ENCODE results near the gene EGFL8. TPM values are rescaled to one million over a fixed set of nuclear protein-coding genes. Genes with fewer than 3 reads are reported as not detected.

Gene EGFL8
- total and polyA plus RNA-seq, 9 of the 15 experiments (the other 6 are each of a cell fraction or from before 2014, with no cell fraction given) = 2.2 to 47.4 (median 14.2) TPM

DNA sequence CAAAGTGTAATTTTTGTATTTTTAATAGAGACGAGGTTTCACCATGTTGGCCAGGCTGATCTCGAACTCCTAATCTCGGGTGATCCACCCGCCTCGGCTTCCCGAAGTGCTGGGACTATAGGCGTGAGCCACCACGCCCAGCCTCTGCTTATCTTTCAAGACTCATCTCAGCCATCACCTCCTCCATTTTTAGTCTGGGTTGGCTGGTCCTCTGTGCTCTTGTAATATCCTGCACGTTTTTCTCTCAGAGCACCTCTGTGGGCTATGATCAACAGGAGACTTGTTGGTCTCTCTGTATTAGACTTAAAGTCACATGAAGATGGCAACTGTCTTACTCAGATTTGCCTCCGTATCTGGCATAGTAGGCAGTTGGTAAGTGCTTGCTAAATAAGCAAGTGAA, 51.9 kb downstream of the EGFL8 start (continued):
- TF ChIP-seq RBM25 (IDR thresholded peaks at IDR 0.05; ENCODE audit: low read depth, low read length, severe bottlenecking) (no peak), ZNF445 (CRISPR knock-in tag; IDR thresholded peaks at IDR 0.05; ENCODE audit: low read depth) (no peak), BACH1 (tag; IDR thresholded peaks at IDR 0.05) (no peak), ILF3 (IDR thresholded peaks at IDR 0.05; ENCODE audit: borderline replicate concordance) (no peak), KLF1 (tag; IDR thresholded peaks at IDR 0.05) (0 out of 2 replicates have a peak, but pooled peaks have one; percentile 45), TAL1 (IDR thresholded peaks at IDR 0.05) (peak; percentile 16; the same call in 1 of the 2 replicates), ZNF668 (CRISPR knock-in tag; IDR thresholded peaks at IDR 0.05) (no peak), NEUROD1 (IDR thresholded peaks at IDR 0.05; ENCODE audit: borderline replicate concordance, low read depth, low read length, partially characterized antibody) (no peak), ZNF780A (CRISPR knock-in tag; IDR thresholded peaks at IDR 0.05) (no peak), SMAD3 (CRISPR knock-in tag; conservative IDR thresholded peaks at IDR 0.05) (peak; percentile 66; the same call in 1 of the 2 replicates), TSC22D4 (tag; IDR thresholded peaks at IDR 0.05) (no peak), GTF2F1 (IDR thresholded peaks at IDR 0.05; ENCODE audit: low read depth, low read length) (no peak), NR2F6 (CRISPR knock-in tag; IDR thresholded peaks at IDR 0.05) (no peak), ELF4 (CRISPR knock-in tag; IDR thresholded peaks at IDR 0.05) (no peak), ARID2 (IDR thresholded peaks at IDR 0.05) (no peak), NR2C1 (IDR thresholded peaks at IDR 0.05) (no peak), NR2C1 (tag; IDR thresholded peaks at IDR 0.05) (0 out of 2 replicates have a peak, but pooled peaks have one; percentile 40), CREM (IDR thresholded peaks at IDR 0.05; ENCODE audit: low read depth) (no peak), TCFL5 (CRISPR knock-in tag; conservative IDR thresholded peaks at IDR 0.05) (0 out of 2 replicates have a peak, but pooled peaks have one; percentile 44), RAD21 (CRISPR knock-in tag; conservative IDR thresholded peaks at IDR 0.05 in 1 of 2, IDR thresholded peaks at IDR 0.05 in 1 of 2) (no peak), ZNF124 (CRISPR knock-in tag; IDR thresholded peaks at IDR 0.05) (no peak), ZKSCAN3 (CRISPR knock-in tag; IDR thresholded peaks at IDR 0.05) (no peak)
- TF ChIP-seq, protein P1, sequence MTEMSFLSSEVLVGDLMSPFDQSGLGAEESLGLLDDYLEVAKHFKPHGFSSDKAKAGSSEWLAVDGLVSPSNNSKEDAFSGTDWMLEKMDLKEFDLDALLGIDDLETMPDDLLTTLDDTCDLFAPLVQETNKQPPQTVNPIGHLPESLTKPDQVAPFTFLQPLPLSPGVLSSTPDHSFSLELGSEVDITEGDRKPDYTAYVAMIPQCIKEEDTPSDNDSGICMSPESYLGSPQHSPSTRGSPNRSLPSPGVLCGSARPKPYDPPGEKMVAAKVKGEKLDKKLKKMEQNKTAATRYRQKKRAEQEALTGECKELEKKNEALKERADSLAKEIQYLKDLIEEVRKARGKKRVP (CRISPR knock-in tag; IDR thresholded peaks at IDR 0.05) = no peak
- TF ChIP-seq, protein P2, sequence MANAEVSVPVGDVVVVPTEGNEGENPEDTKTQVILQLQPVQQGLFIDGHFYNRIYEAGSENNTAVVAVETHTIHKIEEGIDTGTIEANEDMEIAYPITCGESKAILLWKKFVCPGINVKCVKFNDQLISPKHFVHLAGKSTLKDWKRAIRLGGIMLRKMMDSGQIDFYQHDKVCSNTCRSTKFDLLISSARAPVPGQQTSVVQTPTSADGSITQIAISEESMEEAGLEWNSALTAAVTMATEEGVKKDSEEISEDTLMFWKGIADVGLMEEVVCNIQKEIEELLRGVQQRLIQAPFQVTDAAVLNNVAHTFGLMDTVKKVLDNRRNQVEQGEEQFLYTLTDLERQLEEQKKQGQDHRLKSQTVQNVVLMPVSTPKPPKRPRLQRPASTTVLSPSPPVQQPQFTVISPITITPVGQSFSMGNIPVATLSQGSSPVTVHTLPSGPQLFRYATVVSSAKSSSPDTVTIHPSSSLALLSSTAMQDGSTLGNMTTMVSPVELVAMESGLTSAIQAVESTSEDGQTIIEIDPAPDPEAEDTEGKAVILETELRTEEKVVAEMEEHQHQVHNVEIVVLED (CRISPR knock-in tag; IDR thresholded peaks at IDR 0.05) = no peak
- TF ChIP-seq, protein P3, sequence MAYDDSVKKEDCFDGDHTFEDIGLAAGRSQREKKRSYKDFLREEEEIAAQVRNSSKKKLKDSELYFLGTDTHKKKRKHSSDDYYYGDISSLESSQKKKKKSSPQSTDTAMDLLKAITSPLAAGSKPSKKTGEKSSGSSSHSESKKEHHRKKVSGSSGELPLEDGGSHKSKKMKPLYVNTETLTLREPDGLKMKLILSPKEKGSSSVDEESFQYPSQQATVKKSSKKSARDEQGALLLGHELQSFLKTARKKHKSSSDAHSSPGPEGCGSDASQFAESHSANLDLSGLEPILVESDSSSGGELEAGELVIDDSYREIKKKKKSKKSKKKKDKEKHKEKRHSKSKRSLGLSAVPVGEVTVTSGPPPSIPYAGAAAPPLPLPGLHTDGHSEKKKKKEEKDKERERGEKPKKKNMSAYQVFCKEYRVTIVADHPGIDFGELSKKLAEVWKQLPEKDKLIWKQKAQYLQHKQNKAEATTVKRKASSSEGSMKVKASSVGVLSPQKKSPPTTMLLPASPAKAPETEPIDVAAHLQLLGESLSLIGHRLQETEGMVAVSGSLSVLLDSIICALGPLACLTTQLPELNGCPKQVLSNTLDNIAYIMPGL (CRISPR knock-in tag; IDR thresholded peaks at IDR 0.05) = no peak
- TF ChIP-seq, protein P4, sequence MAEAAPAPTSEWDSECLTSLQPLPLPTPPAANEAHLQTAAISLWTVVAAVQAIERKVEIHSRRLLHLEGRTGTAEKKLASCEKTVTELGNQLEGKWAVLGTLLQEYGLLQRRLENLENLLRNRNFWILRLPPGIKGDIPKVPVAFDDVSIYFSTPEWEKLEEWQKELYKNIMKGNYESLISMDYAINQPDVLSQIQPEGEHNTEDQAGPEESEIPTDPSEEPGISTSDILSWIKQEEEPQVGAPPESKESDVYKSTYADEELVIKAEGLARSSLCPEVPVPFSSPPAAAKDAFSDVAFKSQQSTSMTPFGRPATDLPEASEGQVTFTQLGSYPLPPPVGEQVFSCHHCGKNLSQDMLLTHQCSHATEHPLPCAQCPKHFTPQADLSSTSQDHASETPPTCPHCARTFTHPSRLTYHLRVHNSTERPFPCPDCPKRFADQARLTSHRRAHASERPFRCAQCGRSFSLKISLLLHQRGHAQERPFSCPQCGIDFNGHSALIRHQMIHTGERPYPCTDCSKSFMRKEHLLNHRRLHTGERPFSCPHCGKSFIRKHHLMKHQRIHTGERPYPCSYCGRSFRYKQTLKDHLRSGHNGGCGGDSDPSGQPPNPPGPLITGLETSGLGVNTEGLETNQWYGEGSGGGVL (CRISPR knock-in tag; IDR thresholded peaks at IDR 0.05) = no peak

All from K562 (cell line).